ENCODE measurements around the gene KCNK10. TPM values are rescaled to one million over a fixed set of nuclear protein-coding genes. Genes with fewer than 3 reads are reported as not detected.

KCNK10 gene
- total RNA-seq, 4 donors from 2014 or later, result 0.10 to 0.38 TPM; not detected in 2

- 33 to 35% methylated on average over 3 of the region's 3 CpGs for WGBS, 2 donors
- no peak overlapping the region for H3K4me3 ChIP-seq (replicated peaks in 1 of 3)
These were observed 97.3 kb downstream of the KCNK10 start for GRCh38 chr14:88225721-88226120.

GRCh38 chr14:88218119-88218915 lies 104.8 kb downstream of the KCNK10 start:
- Histone ChIP-seq H3K4me1 (no peaks in the 10 kb centered on the region), H3K27ac (no peak overlapping the region), H3K9me3 (no peaks in the 10 kb centered on the region), H3K27me3 (no peaks in the 10 kb centered on the region), H3K4me3 (replicated peaks in 1 of 3) (no peak overlapping the region), H3K36me3 (no peaks in the 10 kb centered on the region)
- WGBS, 2 donors, result 58 to 61% methylated on average over 9 of the region's 9 CpGs
- intact Hi-C loops (cut with DNase I), result no loop called here
- no peak for DNase-seq
- TF ChIP-seq CTCF (IDR thresholded peaks at IDR 0.05), result no peak
- no peak for TF ChIP-seq POLR2A (IDR thresholded peaks at IDR 0.05)

More at GRCh38 chr14:88225721-88226120, 97.3 kb downstream of the KCNK10 start:
- DNase-seq, result no peak
- intact Hi-C loops (cut with DNase I), result no loop called here
- H3K4me1 ChIP-seq, result no peaks in the 10 kb centered on the region
- TF ChIP-seq POLR2A (IDR thresholded peaks at IDR 0.05), result no peak
- TF ChIP-seq CTCF (IDR thresholded peaks at IDR 0.05), result no peak
- no peaks in the 10 kb centered on the region for H3K9me3 ChIP-seq
- no peaks in the 10 kb centered on the region for H3K36me3 ChIP-seq
- H3K27ac ChIP-seq, result no peak overlapping the region
- no peaks in the 10 kb centered on the region for H3K27me3 ChIP-seq

- peak in 1 of 2 donors; percentile 3 for DNase-seq
- Histone ChIP-seq H3K4me3 (replicated peaks in 1 of 3) (no peak overlapping the region), H3K27ac (no peak overlapping the region), H3K4me1 (no peaks in the 10 kb centered on the region), H3K27me3 (no peaks in the 10 kb centered on the region), H3K9me3 (no peaks in the 10 kb centered on the region), H3K36me3 (no peaks in the 10 kb centered on the region)
- intact Hi-C loops (cut with DNase I), result no loop called here
- TF ChIP-seq CTCF (IDR thresholded peaks at IDR 0.05) (no peak), POLR2A (IDR thresholded peaks at IDR 0.05) (no peak)
These were observed 110.4 kb downstream of the KCNK10 start for GRCh38 chr14:88212691-88213090.

GRCh38 chr14:88210426-88210825 lies 112.6 kb downstream of the KCNK10 start:
- no peaks in the 10 kb centered on the region for H3K27me3 ChIP-seq
- intact Hi-C loops (cut with DNase I), result no loop called here
- no peaks in the 10 kb centered on the region for H3K4me1 ChIP-seq
- 61 to 72% methylated on average over 8 of the region's 8 CpGs for WGBS, 2 donors
- H3K27ac ChIP-seq, result no peak overlapping the region
- DNase-seq, result no peak
- H3K9me3 ChIP-seq, result no peaks in the 10 kb centered on the region
- H3K4me3 ChIP-seq (replicated peaks in 1 of 3), result no peak overlapping the region
- no peaks in the 10 kb centered on the region for H3K36me3 ChIP-seq
- TF ChIP-seq CTCF (IDR thresholded peaks at IDR 0.05), result no peak
- TF ChIP-seq POLR2A (IDR thresholded peaks at IDR 0.05), result no peak

GRCh38 chr14:88209273-88209672 lies 113.8 kb downstream of the KCNK10 start:
- intact Hi-C loops (cut with DNase I), result no loop called here

More at GRCh38 chr14:88209273-88209672, 113.8 kb downstream of the KCNK10 start:
- Histone ChIP-seq H3K27ac (no peak overlapping the region), H3K4me3 (replicated peaks in 1 of 3) (no peak overlapping the region), H3K27me3 (no peaks in the 10 kb centered on the region), H3K36me3 (no peaks in the 10 kb centered on the region), H3K9me3 (no peaks in the 10 kb centered on the region), H3K4me1 (no peaks in the 10 kb centered on the region)
- TF ChIP-seq CTCF (IDR thresholded peaks at IDR 0.05), result no peak
- TF ChIP-seq POLR2A (IDR thresholded peaks at IDR 0.05), result no peak
- DNase-seq, result no peak
- WGBS, 2 donors, result 30 to 32% methylated on average over 17 of the region's 17 CpGs
